Measurements from ENCODE around the gene COL17A1.

- no peak for TF ChIP-seq CTCF (conservative IDR thresholded peaks at IDR 0.05)
- TF ChIP-seq ZFX (IDR thresholded peaks at IDR 0.05) = no peak
Measured at GRCh38 chr10:104056619-104057273, 28.9 kb downstream of the COL17A1 start.
